BE2C (cell line): ENCODE measurements around the gene SAMD11.

ENCODE experiments used
- DNase-seq: peaks from one replicate; pipeline ENCODE4 v3.0.0-alpha.2; 2020
- H3K27me3 ChIP-seq: fragments of 250-450 bp; sonication (Bioruptor Pico); 2 replicates; pipeline ENCODE4 v1.5.1; 2020; ENCODE audit warnings: mild to moderate bottlenecking
- H3K36me3 ChIP-seq: fragments of 250-450 bp; sonication (Bioruptor Pico); 2 replicates; pipeline ENCODE4 v1.5.1; 2020; ENCODE audit warnings: mild to moderate bottlenecking
- H3K4me1 ChIP-seq: fragments of 250-450 bp; sonication (Bioruptor Pico); 2 replicates; pipeline ENCODE4 v1.5.1; 2020
- H3K4me3 ChIP-seq: 2 replicates; pipeline ENCODE4 v1.5.1; 2011; ENCODE audit warnings: low read depth, low read length
- H3K9me3 ChIP-seq: fragments of 250-450 bp; sonication (Bioruptor Pico); 2 replicates; pipeline ENCODE4 v1.5.1; 2020
- CTCF ChIP-seq: IDR thresholded peaks from 2 replicates; pipeline ENCODE4 v1.5.1; 2012; ENCODE audit warnings: mild to moderate bottlenecking, low read depth, low read length

SAMD11 gene

GRCh38 chr1:993379-993995, 69.8 kb downstream of the SAMD11 start:
- no peak for TF ChIP-seq CTCF
- Histone ChIP-seq H3K4me3 (no peak overlapping the region), H3K4me1 (no peaks in the 10 kb centered on the region), H3K9me3 (no peaks in the 10 kb centered on the region), H3K36me3 (no peaks in the 10 kb centered on the region), H3K27me3 (peaks cover 63% of the 10 kb centered on the region)
- DNase-seq: no peak
